Right lobe of liver (tissue), 4 donors: ENCODE data around the gene KIFC3.

Experiments used
- POLR2A ChIP-seq: fragments of 450-650 bp; IDR thresholded peaks from one replicate; pipeline ENCODE4 v1.6.1; 2017; ENCODE audit warnings: antibody characterized with exemption, mild to moderate bottlenecking
- TF ChIP-seq, protein P1 (sequence below), 4 donors: fragments of 200-600 bp in 3 of 4; fragments of 450-650 bp in 1 of 4; IDR thresholded peaks; one replicate each; pipeline versions ENCODE4 v1.5.1 to v1.8.0; 2016 to 2022; ENCODE audit warnings: antibody characterized with exemption in 4 of 4, mild to moderate bottlenecking in 2 of 4
- donor health status: DM: no; HTN: no; CAD: no.
- donor health status: DM: no; HTN: no; CAD: no.
- donor health status: DM: no; HTN: yes; CAD: no.

DNA sequence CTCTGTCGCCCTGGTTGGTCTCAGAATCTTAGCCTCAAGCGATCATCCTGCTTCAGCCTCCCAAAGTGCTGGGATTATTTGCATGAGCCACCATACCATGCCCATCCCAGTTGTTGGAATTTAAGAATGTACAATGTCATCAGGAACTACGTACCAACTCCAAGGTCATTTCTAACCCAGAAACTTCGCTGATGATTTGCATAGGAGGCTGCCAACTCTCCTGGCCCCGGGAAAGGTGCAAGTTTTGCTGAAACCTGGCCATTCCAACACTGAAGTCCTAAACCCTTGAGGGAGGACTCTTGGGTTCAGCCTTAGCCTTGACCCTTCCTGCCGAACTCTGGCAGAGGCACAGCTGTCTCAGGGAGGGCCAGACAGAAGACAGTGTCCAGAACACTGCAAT is 2.9 kb upstream of the KIFC3 start:
- TF ChIP-seq, protein P1, sequence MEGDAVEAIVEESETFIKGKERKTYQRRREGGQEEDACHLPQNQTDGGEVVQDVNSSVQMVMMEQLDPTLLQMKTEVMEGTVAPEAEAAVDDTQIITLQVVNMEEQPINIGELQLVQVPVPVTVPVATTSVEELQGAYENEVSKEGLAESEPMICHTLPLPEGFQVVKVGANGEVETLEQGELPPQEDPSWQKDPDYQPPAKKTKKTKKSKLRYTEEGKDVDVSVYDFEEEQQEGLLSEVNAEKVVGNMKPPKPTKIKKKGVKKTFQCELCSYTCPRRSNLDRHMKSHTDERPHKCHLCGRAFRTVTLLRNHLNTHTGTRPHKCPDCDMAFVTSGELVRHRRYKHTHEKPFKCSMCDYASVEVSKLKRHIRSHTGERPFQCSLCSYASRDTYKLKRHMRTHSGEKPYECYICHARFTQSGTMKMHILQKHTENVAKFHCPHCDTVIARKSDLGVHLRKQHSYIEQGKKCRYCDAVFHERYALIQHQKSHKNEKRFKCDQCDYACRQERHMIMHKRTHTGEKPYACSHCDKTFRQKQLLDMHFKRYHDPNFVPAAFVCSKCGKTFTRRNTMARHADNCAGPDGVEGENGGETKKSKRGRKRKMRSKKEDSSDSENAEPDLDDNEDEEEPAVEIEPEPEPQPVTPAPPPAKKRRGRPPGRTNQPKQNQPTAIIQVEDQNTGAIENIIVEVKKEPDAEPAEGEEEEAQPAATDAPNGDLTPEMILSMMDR (IDR thresholded peaks at IDR 0.05) = no peak
- no peak for TF ChIP-seq POLR2A
